ENCODE data around the gene ZNF627. TPM values are rescaled to one million over a fixed set of nuclear protein-coding genes. Genes with fewer than 3 reads are reported as not detected.
"Not testable (repeated sequence)": the region's sequence is repeated elsewhere in the genome, so short reads cannot be mapped to it uniquely, and the experiment has no call there.

The ZNF627 gene
- total RNA-seq, 1 donor from 2014 or later = 4.9 TPM

GRCh38 chr19:11570039-11570462 lies 27.2 kb upstream of the ZNF627 start:
- no peak for ATAC-seq
- intact Hi-C loops (cut with DNase I) = no loop called here
- no peak for DNase-seq (ENCODE audit: missing footprints)

GRCh38 chr19:11573354-11573753 lies 23.9 kb upstream of the ZNF627 start:
- intact Hi-C loops (cut with DNase I); DNase-seq (ENCODE audit: missing footprints); ATAC-seq: not testable (repeated sequence)

GRCh38 chr19:11573763-11574162 lies 23.5 kb upstream of the ZNF627 start:
- ATAC-seq; intact Hi-C loops (cut with DNase I); DNase-seq (ENCODE audit: missing footprints): not testable (repeated sequence)

GRCh38 chr19:11574689-11575088 lies 22.6 kb upstream of the ZNF627 start:
- ATAC-seq (no peak), DNase-seq (ENCODE audit: missing footprints) (no peak)
- intact Hi-C loops (cut with DNase I) = no loop called here

GRCh38 chr19:11576227-11576626 lies 21.1 kb upstream of the ZNF627 start:
- no peak for DNase-seq (ENCODE audit: missing footprints)
- peak; percentile 22 for ATAC-seq
- intact Hi-C loops (cut with DNase I) = no loop called here

- intact Hi-C loops (cut with DNase I) = no loop called here
- no peak for DNase-seq (ENCODE audit: missing footprints)
Observed at GRCh38 chr19:11577451-11578257, 19.6 kb upstream of the ZNF627 start, which contains the start of gene ACP5. Gene ACP5, minus strand, starts transcription at chr19:11577645. Its CDS starts 328 bp downstream, at chr19:11577317.

GRCh38 chr19:11578258-11579142 lies 18.8 kb upstream of the ZNF627 start:
- ATAC-seq (peak; percentile 21), DNase-seq (ENCODE audit: missing footprints) (peak; percentile 74)
- intact Hi-C loops (cut with DNase I) = no loop called here

More at GRCh38 chr19:11577451-11578257, 19.6 kb upstream of the ZNF627 start, which contains the start of gene ACP5:
- ATAC-seq = no peak

- DNase-seq (ENCODE audit: missing footprints) (no peak), ATAC-seq (no peak)
- intact Hi-C loops (cut with DNase I) = no loop called here
Observed at GRCh38 chr19:11580116-11580515, 17.2 kb upstream of the ZNF627 start.

GRCh38 chr19:11581740-11582139 lies 15.5 kb upstream of the ZNF627 start:
- ATAC-seq (no peak), DNase-seq (ENCODE audit: missing footprints) (no peak)
- intact Hi-C loops (cut with DNase I) = no loop called here

- no peak for ATAC-seq
- intact Hi-C loops (cut with DNase I) = loop anchor here (2.0 to 5.0 kb wide), 3 partner anchors 28 to 294 kb away; partner anchors contain the start of gene ELOF1
- DNase-seq (ENCODE audit: missing footprints) = no peak
Observed at GRCh38 chr19:11586331-11586730, 11.0 kb upstream of the ZNF627 start.

- intact Hi-C loops (cut with DNase I) = loop anchor here (2.0 to 5.0 kb wide), 3 partner anchors 29 to 295 kb away; partner anchors contain the start of gene ELOF1
- ATAC-seq (peak; percentile 89), DNase-seq (ENCODE audit: missing footprints) (peak; percentile 85)
Observed at GRCh38 chr19:11587302-11587974, 9.8 kb upstream of the ZNF627 start.

GRCh38 chr19:11587975-11588631 lies 9.2 kb upstream of the ZNF627 start:
- intact Hi-C loops (cut with DNase I) = loop anchor here (2.0 to 5.0 kb wide), 3 partner anchors 29 to 296 kb away; partner anchors contain the start of gene ELOF1

GRCh38 chr19:11594084-11594483 lies 3.2 kb upstream of the ZNF627 start:
- DNase-seq (ENCODE audit: missing footprints) (no peak), ATAC-seq (no peak)
- intact Hi-C loops (cut with DNase I) = no loop called here

More at GRCh38 chr19:11587975-11588631, 9.2 kb upstream of the ZNF627 start:
- DNase-seq (ENCODE audit: missing footprints) (no peak), ATAC-seq (no peak)

GRCh38 chr19:11596156-11596555 lies 1.1 kb upstream of the ZNF627 start:
- DNase-seq (ENCODE audit: missing footprints) = no peak
- no peak for ATAC-seq
- intact Hi-C loops (cut with DNase I) = no loop called here

GRCh38 chr19:11598103-11598483 lies 810 bp downstream of the ZNF627 start:
- intact Hi-C loops (cut with DNase I) = no loop called here
- ATAC-seq (no peak), DNase-seq (ENCODE audit: missing footprints) (no peak)

- ATAC-seq (no peak), DNase-seq (ENCODE audit: missing footprints) (no peak)
- intact Hi-C loops (cut with DNase I) = no loop called here
Observed at GRCh38 chr19:11598746-11599145, 1.5 kb downstream of the ZNF627 start.

- ATAC-seq; DNase-seq (ENCODE audit: missing footprints); intact Hi-C loops (cut with DNase I): not testable (repeated sequence)
Observed at GRCh38 chr19:11599704-11600103, 2.4 kb downstream of the ZNF627 start.

GRCh38 chr19:11606484-11606883 lies 9.2 kb downstream of the ZNF627 start:
- intact Hi-C loops (cut with DNase I) = no loop called here
- DNase-seq (ENCODE audit: missing footprints) = no peak
- no peak for ATAC-seq

Data from Right ventricle myocardium inferior (tissue), 1 donor.